Measurements from ENCODE around the gene WNT4.

WNT4 gene

DNA sequence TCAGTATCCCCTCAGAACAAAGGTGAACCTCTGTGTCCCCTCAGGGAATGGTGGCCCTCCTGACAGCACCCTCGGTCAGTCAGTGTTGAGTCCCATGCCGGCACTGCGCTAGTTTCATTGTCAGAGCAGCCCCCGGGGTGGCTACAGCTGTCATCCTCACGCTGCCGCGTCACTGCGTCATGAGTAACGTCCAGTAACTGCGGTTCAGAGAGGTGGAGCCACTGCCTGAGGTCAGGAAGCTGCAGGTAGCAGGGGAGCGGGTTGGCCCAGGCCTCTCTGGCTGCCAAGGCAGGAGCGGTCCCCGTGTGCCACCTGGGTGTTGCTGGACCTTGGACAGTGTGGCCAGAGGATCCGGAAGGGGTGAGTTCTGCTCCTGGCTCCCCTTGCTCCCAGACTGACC, 20.2 kb upstream of the WNT4 start:
- no peak for DNase-seq

DNA sequence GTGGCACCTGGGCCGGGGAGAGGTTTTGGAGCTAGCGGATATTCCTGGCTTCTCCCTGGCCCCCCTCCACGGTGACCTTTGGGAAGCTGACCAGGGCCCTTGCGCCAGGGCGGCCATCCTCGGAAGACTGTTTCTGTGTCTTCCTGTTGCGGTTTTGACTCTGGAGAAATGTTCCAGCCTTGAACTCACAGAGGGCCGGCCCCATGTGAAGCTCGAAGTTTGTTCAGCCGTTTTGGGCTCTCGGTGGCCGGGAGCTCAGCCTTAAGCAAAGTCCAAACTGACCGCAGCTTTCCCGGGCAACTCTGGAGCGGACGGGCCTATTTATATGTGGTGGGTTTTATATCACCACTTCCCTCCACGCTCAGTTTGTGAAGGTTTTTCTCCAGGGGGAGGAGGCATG, 17.0 kb upstream of the WNT4 start:
- no peak for DNase-seq

- no peak for DNase-seq
These were observed 15.8 kb upstream of the WNT4 start for GRCh38 chr1:22158654-22159053.

- no peak for DNase-seq
These were observed 14.6 kb upstream of the WNT4 start for GRCh38 chr1:22157359-22157966.

DNA sequence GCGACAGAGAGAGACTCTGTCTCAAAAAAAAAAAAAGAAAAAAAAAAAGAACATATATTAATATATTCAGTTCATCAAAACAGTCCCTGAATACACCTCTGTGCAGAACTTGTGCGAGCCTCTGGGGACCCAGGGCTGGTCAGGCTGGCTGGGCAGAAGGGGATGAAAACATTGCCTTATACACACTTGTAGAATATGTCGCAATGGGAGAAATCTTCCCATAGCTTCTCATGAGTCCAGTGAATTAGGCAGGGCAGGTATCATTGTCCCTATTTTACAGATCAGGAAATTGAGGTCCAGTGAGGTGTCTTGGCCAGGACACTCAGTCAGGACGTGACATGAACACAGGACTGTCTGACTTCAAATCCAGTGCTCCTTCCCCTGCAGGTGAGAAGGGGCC, 12.6 kb upstream of the WNT4 start:
- no peak for DNase-seq

GRCh38 chr1:22154626-22155025, 11.7 kb upstream of the WNT4 start:
- DNase-seq: no peak

DNA sequence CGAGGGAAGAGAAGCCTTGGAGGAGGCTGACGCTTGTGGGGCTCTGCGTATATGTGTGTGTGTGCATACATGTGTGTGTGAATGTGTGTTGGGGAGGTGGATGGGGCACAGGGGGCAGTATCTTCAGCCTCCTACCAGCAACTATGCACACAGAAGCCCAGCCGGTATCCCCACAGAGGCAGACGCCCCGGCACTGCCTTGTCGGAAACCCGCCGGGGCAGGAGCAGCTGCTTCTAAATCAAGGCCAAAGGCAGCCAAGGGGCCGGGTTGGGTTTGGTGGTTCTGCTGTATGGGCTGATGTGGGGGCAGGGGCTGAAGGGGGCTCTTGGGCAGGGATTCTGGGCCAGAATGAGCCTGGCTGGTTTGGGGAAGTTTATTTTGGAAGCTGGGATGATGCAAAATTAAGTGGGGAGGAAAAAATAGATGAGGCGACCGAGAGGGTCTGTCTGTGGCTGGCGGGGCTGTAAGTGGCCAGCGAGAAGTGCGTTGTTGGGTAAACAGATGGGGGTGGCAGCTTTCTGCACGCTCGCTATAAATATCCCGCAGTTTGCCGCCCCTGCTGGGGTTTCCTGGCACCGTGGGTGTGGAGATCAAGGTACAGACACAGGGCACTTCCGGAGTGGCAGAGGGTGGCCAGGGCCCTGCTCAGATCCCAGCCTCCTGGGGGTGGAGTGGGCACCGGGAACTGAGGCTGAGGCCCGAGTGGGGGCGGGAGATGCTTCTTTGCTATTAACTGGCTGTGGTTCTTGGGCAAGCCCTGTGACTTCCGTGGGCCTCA, 11.0 kb upstream of the WNT4 start:
- no peak for DNase-seq

- no peak for DNase-seq
These were observed 8.0 kb upstream of the WNT4 start for GRCh38 chr1:22150923-22151322.

DNA sequence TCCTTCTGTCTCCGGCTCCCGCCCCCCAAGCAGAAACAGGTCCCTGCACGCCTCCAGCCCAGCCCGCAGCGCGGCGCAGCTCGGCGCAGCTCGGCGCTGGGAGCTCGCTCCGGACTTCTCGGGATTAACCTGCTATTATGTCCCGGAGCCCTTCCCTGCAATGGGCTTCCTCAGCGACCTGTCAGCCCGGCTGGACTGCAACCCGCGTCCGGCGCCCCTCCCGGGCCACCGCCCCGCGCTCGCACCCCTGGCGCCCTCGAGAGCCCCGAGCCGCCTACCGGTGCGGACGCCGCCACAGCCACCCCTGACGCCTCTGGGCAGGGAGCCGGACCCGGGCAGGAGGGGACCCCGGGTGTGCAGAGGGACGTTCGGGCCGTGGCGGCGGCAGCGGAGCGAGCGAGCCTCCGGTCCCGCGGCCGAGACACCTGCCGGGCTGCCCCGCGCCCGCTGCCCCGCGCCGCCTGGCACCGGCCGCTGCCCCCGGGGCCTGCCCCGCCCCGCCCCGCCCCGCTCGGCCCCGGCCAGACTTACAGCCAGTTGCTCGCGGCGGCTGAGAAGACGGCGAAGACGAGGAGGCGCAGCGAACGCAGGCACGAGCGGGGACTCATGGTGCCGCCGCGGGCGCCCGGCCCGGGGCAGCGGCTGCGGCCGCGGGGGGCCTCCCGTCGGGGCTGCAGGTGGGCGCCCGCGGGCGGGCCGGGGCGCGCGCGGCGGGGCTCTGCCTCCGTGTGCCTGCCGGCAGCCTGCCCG, 407 bp downstream of the WNT4 start:
- peak; percentile 39 for DNase-seq

DNA sequence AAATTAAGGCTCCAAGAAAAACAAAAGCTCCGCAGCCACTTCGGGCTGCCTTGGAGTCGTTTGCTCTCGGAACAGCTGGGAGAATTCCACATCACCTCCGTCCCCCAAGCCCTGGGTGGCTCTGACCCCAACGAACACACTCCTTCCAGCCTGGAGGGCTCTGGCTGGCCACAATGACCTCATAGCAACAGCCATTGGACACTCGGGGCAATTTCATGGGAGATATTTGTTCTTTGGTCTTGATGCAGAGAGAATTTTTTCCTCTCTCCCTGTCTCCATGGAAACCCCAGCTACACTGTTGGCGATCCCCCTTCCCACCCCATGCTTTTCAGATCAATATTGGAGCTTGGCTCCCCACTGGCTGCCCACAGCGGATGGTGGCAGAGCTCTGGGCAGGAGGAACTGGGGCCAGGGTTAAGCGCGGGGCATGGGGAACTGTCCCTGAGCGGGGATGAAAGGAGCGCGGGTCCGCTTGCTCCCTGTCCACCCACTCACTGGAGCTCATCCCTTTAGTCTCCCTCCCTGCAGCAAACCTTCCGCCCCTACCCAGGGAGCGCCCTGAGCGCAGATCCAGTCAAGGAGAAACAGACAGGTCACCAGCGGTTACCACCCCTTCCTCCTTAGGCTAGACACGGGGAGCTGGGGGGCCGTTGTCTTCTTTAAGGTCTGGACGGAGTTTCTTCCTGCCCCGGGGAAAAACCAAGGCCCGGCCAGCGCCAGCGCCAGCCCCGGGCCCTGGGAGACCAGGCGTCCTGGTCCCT, 1.2 kb downstream of the WNT4 start:
- DNase-seq: peak; percentile 20

DNA sequence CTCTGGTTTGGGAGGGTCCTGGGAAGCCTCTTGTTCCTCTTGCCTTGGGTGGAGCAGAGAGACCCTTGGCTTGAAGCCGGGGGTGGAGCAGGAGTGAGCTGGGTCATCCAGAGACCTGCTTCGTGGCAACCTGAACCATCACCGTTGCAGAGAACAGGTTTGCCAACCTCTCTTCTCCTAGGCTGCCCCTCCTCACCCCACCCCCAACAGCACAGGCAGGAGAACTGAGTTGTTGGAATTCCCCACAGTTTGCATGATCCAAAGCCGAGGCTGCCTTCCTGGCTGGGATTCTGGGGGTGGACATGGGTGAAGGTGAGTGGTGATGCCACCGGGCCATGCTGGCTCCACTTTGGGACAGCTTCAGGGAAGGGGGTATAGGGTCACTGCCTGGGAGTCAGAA, 2.2 kb downstream of the WNT4 start:
- no peak for DNase-seq

DNA sequence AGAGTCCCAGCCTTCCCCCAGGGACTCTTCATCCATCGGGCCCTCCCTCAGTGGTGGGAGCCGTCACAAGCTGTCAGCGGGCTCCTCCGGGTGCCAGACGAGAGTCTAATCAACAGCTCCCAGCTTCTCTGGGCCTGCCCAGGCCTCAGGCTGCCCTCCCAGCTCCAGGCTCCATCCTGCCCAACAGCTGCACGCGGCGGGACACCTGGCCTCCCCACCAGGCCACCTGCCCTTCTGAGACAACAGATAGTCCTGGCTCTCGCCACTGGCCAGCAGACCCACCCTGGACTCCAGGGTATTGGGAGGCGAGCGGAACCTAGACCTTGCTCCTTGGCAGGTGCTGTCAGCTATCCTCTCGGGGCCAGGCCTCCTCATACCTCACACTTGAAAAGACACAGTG, 3.1 kb downstream of the WNT4 start:
- DNase-seq: no peak

DNA sequence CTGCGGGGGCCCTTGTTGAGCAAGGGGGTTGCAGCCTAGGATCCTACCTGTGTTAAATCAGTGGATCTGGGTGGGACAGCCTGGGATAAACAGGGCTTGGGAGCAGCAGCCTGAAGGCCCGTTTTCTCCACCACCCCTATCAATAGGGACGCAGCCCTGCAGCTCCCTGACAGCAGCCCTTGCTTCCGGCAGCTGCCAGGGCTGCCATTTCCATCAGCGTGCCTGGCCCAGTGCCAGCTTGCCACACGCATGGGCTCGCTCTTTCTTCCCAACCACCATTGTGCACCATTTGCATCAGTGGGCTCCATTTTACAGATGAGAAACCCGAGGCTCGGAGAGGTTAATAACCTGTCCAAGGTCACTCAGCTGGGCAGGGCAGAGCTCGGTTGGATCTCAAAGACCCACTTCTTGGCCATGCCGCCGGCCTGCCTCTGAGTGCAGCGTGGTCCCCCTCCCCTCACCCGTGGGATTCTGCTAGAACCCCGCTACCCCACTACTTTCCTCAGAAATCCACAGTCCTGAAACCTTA, 3.8 kb downstream of the WNT4 start:
- DNase-seq: no peak

- DNase-seq: no peak
These were observed 5.7 kb downstream of the WNT4 start for GRCh38 chr1:22137004-22137720.

- DNase-seq: no peak
These were observed 9.0 kb downstream of the WNT4 start for GRCh38 chr1:22133931-22134324.

DNA sequence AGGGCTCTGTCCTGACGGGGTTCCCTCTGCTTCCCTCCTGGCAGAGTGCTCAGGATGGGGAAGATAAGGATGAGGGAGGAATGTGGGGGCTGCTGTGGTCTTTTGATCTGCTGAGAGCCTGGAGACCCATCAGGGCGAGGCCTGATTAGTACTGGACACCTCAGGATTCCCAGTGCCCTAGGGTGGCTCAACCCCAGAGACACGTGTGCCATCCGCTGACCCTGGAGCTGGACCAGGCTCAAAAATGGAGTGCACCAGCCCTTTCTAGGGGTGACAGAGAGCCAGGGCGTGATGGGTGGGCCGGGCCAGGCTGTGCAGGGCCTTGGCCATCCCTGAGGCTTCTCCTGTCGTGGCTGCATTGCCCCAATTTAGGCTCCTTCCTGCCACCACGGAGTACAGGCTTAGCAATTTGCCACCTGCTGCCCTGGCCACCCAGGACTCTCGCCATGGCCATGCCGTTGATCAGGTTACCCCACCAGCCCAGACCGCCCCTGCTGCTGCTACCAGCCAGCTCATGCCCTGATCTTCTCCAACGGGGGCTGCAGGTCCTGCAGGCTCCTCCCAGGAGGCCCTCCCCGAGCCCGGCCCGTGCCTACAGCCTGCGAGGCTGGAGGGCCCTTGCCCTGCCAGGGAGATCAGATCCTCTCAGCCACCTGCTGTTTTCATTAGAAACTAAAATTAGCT, 9.5 kb downstream of the WNT4 start:
- no peak for DNase-seq

DNA sequence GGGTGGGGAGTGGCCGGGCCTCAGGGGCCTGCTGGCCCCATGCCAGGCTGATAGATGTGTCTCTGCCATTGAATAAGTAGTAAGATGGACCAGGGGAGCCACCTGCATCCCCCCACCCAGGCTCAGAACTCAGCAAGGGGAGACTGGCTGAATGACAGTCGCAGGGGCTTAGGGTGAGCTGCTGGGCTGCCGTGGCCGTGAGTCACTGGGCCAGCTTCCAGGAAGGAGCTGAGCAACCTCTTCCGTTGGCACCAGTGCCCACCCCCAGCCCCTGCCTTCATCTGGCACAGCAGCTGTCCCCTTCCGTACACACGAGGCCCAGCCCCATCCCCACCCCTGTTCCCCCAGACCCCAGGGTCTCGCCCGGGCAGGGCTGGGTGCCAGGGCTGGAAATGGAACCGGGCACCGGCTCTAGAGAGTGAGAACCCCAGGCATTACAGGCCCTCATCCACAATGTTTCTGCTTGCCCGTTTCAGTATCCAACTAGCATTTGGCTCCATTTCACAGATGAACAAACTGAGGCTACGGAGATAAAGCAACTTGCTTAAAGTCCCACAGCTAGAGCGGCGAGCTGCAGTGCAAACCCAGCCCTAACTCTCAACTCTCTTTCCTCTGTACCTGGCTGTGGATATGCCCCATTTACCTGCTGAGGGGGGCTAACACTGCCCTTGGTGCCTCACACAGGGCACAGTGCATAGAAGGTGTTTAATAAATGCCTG, 10.2 kb downstream of the WNT4 start:
- DNase-seq: no peak

- peak; percentile 66 for DNase-seq
These were observed 10.9 kb downstream of the WNT4 start for GRCh38 chr1:22131875-22132486.

GRCh38 chr1:22131062-22131461, 11.8 kb downstream of the WNT4 start:
- DNase-seq: no peak

DNA sequence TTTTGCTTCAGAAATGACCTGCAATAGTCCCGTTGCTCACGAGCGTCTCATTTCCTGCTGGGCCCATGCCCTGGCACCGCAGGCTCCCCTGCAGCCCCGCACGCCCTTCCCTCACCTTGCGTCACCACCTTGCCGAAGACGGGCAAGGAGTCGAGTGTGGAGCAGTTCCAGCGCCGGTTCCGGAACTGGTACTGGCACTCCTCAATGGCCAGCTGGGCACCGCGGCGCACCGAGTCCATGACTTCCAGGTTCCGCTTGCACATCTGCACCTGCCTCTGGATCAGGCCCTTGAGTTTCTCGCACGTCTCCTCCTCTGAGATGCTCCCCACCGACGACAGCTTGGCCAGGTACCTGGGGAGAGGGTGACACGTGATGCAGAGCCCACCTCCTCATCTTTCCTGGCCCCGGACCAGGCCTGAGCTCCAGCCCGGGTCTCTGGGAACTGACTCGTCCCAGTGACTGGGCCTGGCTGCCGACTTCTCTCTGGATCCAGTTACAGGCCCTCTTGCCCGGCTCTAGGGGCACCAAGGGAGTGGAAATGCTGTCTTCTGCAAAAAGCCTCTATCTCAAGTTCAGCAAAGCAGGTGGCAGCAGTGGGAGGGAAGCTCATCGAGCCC, 13.3 kb downstream of the WNT4 start:
- DNase-seq: no peak

Measured in hematopoietic multipotent progenitor cell treated with erythropoietin and hydrocortisone succinate and interleukin-3 and kit ligand, for 4 days (in vitro differentiated cells).